22Rv1 (cell line): ENCODE data around the gene GPR176.

Source experiments
- H3K27ac ChIP-seq: fragments of 450-650 bp; 2 replicates; pipeline ENCODE4 v1.5.1; 2017
- CTCF ChIP-seq: fragments of 450-650 bp; IDR thresholded peaks from 2 replicates; pipeline ENCODE4 v1.5.1; 2017; ENCODE audit warnings: mild to moderate bottlenecking
- ZFX ChIP-seq: fragments of 450-650 bp; IDR thresholded peaks from 2 replicates; pipeline ENCODE4 v1.6.1; 2017; ENCODE audit warnings: antibody characterized with exemption, borderline replicate concordance

The GPR176 gene

GRCh38 chr15:39919748-39920509 lies at the start of gene GPR176:
TSS of gene GPR176 (minus strand) at chr15:39920266. CDS start at chr15:39920026, 240 bp downstream.
- H3K27ac ChIP-seq: peak within 1 kb of the TSS; percentile 36
- TF ChIP-seq ZFX (no peak), CTCF (no peak)

- TF ChIP-seq CTCF (no peak), ZFX (no peak)
- H3K27ac ChIP-seq: no peak overlapping the region
Observed at GRCh38 chr15:39969002-39969394, 48.9 kb upstream of the GPR176 start.

GRCh38 chr15:39968273-39969001 lies 48.4 kb upstream of the GPR176 start:
- TF ChIP-seq ZFX: no peak
- no peak for TF ChIP-seq CTCF
- H3K27ac ChIP-seq: no peak overlapping the region

GRCh38 chr15:39966521-39966920 lies 46.5 kb upstream of the GPR176 start:
- TF ChIP-seq CTCF (no peak), ZFX (no peak)
- no peak overlapping the region for H3K27ac ChIP-seq

GRCh38 chr15:39963786-39964185 lies 43.7 kb upstream of the GPR176 start:
- TF ChIP-seq ZFX: no peak
- no peak for TF ChIP-seq CTCF
- no peak overlapping the region for H3K27ac ChIP-seq

- TF ChIP-seq CTCF: no peak
- no peak for TF ChIP-seq ZFX
- no peak overlapping the region for H3K27ac ChIP-seq
Observed at GRCh38 chr15:39961051-39961450, 41.0 kb upstream of the GPR176 start.

GRCh38 chr15:39960411-39960810 lies 40.3 kb upstream of the GPR176 start:
- H3K27ac ChIP-seq: no peak overlapping the region
- TF ChIP-seq CTCF: no peak
- no peak for TF ChIP-seq ZFX
